HG03575 (cell line): ENCODE results near the gene ITPR3.

Source experiments
- ATAC-seq: cut with Tn5 transposase; IDR thresholded peaks from one replicate; pipeline ENCODE4 v1.9.1; 2021; ENCODE audit not compliant: unreplicated experiment, insufficient number of reproducible peaks, low FRiP score; ENCODE audit errors: extremely low read depth

ITPR3 gene

GRCh38 chr6:33620856-33621710 lies at the start of gene ITPR3:
Gene ITPR3, plus strand, starts transcription at chr6:33621322. Its CDS starts 281 bp downstream, at chr6:33621603.
- no peak for ATAC-seq

GRCh38 chr6:33571637-33572316 lies 49.3 kb upstream of the ITPR3 start:
- no peak for ATAC-seq

- no peak for ATAC-seq
Measured at GRCh38 chr6:33575211-33575610, 45.9 kb upstream of the ITPR3 start.

- ATAC-seq = no peak
Measured at GRCh38 chr6:33576668-33577067, 44.5 kb upstream of the ITPR3 start.

GRCh38 chr6:33577106-33577535 lies 44.0 kb upstream of the ITPR3 start:
- no peak for ATAC-seq

- no peak for ATAC-seq
Measured at GRCh38 chr6:33577718-33578117, 43.4 kb upstream of the ITPR3 start.

- no peak for ATAC-seq
Measured at GRCh38 chr6:33578164-33578563, 43.0 kb upstream of the ITPR3 start.

GRCh38 chr6:33578588-33579011 lies 42.5 kb upstream of the ITPR3 start:
- no peak for ATAC-seq

- ATAC-seq = no peak
Measured at GRCh38 chr6:33579828-33580714, 41.1 kb upstream of the ITPR3 start, which contains the start of gene BAK1. Gene BAK1, minus strand, starts transcription at chr6:33580276. Its CDS starts 2,672 bp downstream, at chr6:33577604.

- no peak for ATAC-seq
Measured at GRCh38 chr6:33581186-33581585, 39.9 kb upstream of the ITPR3 start.

GRCh38 chr6:33583591-33584155 lies 37.4 kb upstream of the ITPR3 start:
- ATAC-seq = no peak

- no peak for ATAC-seq
Measured at GRCh38 chr6:33584700-33585402, 36.3 kb upstream of the ITPR3 start.

GRCh38 chr6:33585403-33586107 lies 35.6 kb upstream of the ITPR3 start:
- ATAC-seq = no peak

GRCh38 chr6:33586108-33586640 lies 34.9 kb upstream of the ITPR3 start:
- no peak for ATAC-seq

- ATAC-seq = no peak
Measured at GRCh38 chr6:33587529-33587928, 33.6 kb upstream of the ITPR3 start.

GRCh38 chr6:33588894-33589293 lies 32.2 kb upstream of the ITPR3 start:
- no peak for ATAC-seq

GRCh38 chr6:33589392-33589730 lies 31.8 kb upstream of the ITPR3 start:
- no peak for ATAC-seq
